ENCODE data around the gene GCGR. TPM values are rescaled to one million over a fixed set of nuclear protein-coding genes. Genes with fewer than 3 reads are reported as not detected.

Gene GCGR
- not detected in 2 replicates for total RNA-seq

GRCh38 chr17:81803728-81804558, at the start of gene GCGR:
TSS of gene GCGR (plus strand) at chr17:81804150. CDS start at chr17:81809019, 4,869 bp downstream.

GRCh38 chr17:81833160-81833920, 29.4 kb downstream of the GCGR start, which contains the start of gene MCRIP1:
TSS of gene MCRIP1 (minus strand) at chr17:81833291. CDS start at chr17:81824506, 8,785 bp downstream.

GRCh38 chr17:81834831-81835267, 30.9 kb downstream of the GCGR start, which contains the start of gene PPP1R27:
TSS of gene PPP1R27 (minus strand) at chr17:81835050. CDS start at chr17:81834953, 97 bp downstream.

GRCh38 chr17:81859906-81860755, 56.2 kb downstream of the GCGR start, which contains the start of gene P4HB:
TSS of gene P4HB (minus strand) at chr17:81860535. CDS start at chr17:81860471, 64 bp downstream.

Other genes with a start within 250 kb of the GCGR start
- 40.7 and 58.6 TPM in 2 replicates for gene NPLOC4, start 167.0 kb upstream of the GCGR start, total RNA-seq
- gene TSPAN10, start 167.0 kb upstream of the GCGR start, total RNA-seq, result 0.86 and 3.3 TPM in 2 replicates
- not detected in 2 replicates for gene PDE6G, start 147.6 kb upstream of the GCGR start, total RNA-seq
- gene OXLD1, start 137.5 kb upstream of the GCGR start, total RNA-seq, result 37.0 and 39.0 TPM in 2 replicates
- 6.5 and 7.5 TPM in 2 replicates for gene CCDC137, start 137.4 kb upstream of the GCGR start, total RNA-seq
- 21.5 and 34.0 TPM in 2 replicates for gene ARL16, start 120.4 kb upstream of the GCGR start, total RNA-seq
- gene HGS, start 120.1 kb upstream of the GCGR start, total RNA-seq, result 57.4 and 64.3 TPM in 2 replicates
- gene MRPL12, start 100.8 kb upstream of the GCGR start, total RNA-seq, result 3.5 and 7.6 TPM in 2 replicates
- 2.7 and 5.4 TPM in 2 replicates for gene SLC25A10, start 91.9 kb upstream of the GCGR start, total RNA-seq
- gene MCRIP1, start 29.1 kb downstream of the GCGR start, total RNA-seq, result 96.1 and 97.3 TPM in 2 replicates
- not detected in 2 replicates for gene PPP1R27, start 30.9 kb downstream of the GCGR start, total RNA-seq
- gene P4HB, start 56.4 kb downstream of the GCGR start, total RNA-seq, result 766 and 822 TPM in 2 replicates
- 44.2 and 81.2 TPM in 2 replicates for gene ARHGDIA, start 67.2 kb downstream of the GCGR start, total RNA-seq
- gene ALYREF, start 87.4 kb downstream of the GCGR start, total RNA-seq, result 89.5 and 91.1 TPM in 2 replicates
- 255 and 291 TPM in 2 replicates for gene ANAPC11, start 87.6 kb downstream of the GCGR start, total RNA-seq
- gene NPB, start 98.1 kb downstream of the GCGR start, total RNA-seq, result 0.26 and 0.63 TPM in 2 replicates
- 41.1 and 46.2 TPM in 2 replicates for gene PCYT2, start 107.2 kb downstream of the GCGR start, total RNA-seq
- gene SIRT7, start 114.0 kb downstream of the GCGR start, total RNA-seq, result 18.8 and 21.9 TPM in 2 replicates
- 12.1 and 17.5 TPM in 2 replicates for gene MAFG, start 123.6 kb downstream of the GCGR start, total RNA-seq
- 46.8 and 79.8 TPM in 2 replicates for gene PYCR1, start 133.2 kb downstream of the GCGR start, total RNA-seq
- gene MYADML2, start 143.1 kb downstream of the GCGR start, total RNA-seq, result not detected in 2 replicates
- gene NOTUM, start 157.0 kb downstream of the GCGR start, total RNA-seq, result under 0.01 TPM in 1 of 2 replicates, not detected in the other
- 26.6 and 28.4 TPM in 2 replicates for gene ASPSCR1, start 173.5 kb downstream of the GCGR start, total RNA-seq
- 14.9 and 33.4 TPM in 2 replicates for gene CENPX, start 218.7 kb downstream of the GCGR start, total RNA-seq
- 12.0 and 15.0 TPM in 2 replicates for gene LRRC45, start 219.2 kb downstream of the GCGR start, total RNA-seq
- 5.4 and 5.7 TPM in 2 replicates for gene RAC3, start 227.5 kb downstream of the GCGR start, total RNA-seq
- gene DCXR, start 233.5 kb downstream of the GCGR start, total RNA-seq, result 25.1 and 30.3 TPM in 2 replicates
- 24.6 and 26.8 TPM in 2 replicates for gene RFNG, start 247.7 kb downstream of the GCGR start, total RNA-seq
- gene GPS1, start 247.7 kb downstream of the GCGR start, total RNA-seq, result 92.8 and 95.1 TPM in 2 replicates

Data from bronchial smooth muscle cell (primary cell).